Pancreas (tissue), 10 donors: ENCODE measurements around the gene SLC1A2. TPM values are rescaled to one million over a fixed set of nuclear protein-coding genes. Genes with fewer than 3 reads are reported as not detected.
"Not testable (repeated sequence)": the region's sequence is repeated elsewhere in the genome, so short reads cannot be mapped to it uniquely, and the experiment has no call there.

ENCODE experiments used
- ATAC-seq, 4 donors: fragments of 200-7000 bp; cut with Tn5 transposase; one replicate each; pipeline versions ENCODE4 v1.8.0 to v1.9.1; 2020; ENCODE audit warnings: mild to moderate bottlenecking in 4 of 4, moderate library complexity in 4 of 4
- DNase-seq, 6 donors: peaks; one replicate each; pipeline ENCODE4 v3.0.0-alpha.2; 2020
- FAIRE-seq: peaks from 2 replicates; lab custom pipeline; 2012; peaks lifted over from hg19 to GRCh38; lab: Jason Lieb, UNC
- H3K27ac ChIP-seq, 4 donors: fragments of 200-600 bp; sonication (generic); 1 replicate in 3 of 4; 2 replicates in 1 of 4; pipeline versions ENCODE4 v1.5.0 to v1.8.0; 2020
- H3K27me3 ChIP-seq, 4 donors: fragments of 200-600 bp; one replicate each; pipeline ENCODE4 v1.8.0; 2021
- H3K36me3 ChIP-seq, 3 donors: fragments of 200-600 bp; sonication (generic) in 1 of 3; one replicate each; pipeline versions ENCODE4 v1.5.0 to v1.8.0; 2020 to 2021
- H3K4me1 ChIP-seq, 3 donors: fragments of 200-600 bp; one replicate each; pipeline ENCODE4 v1.8.0; 2021
- H3K4me3 ChIP-seq, 4 donors: fragments of 200-600 bp; sonication (generic) in 2 of 4; one replicate each; pipeline versions ENCODE4 v1.5.0 to v1.8.0; 2020 to 2021
- H3K9me3 ChIP-seq, 4 donors: fragments of 200-600 bp; one replicate each; pipeline ENCODE4 v1.8.0; 2021
- CTCF ChIP-seq, 4 donors: fragments of 200-600 bp; sonication (generic) in 3 of 4; IDR thresholded peaks; one replicate each; pipeline versions ENCODE4 v1.5.0 to v1.8.0; 2021; ENCODE audit warnings: antibody characterized with exemption in 4 of 4
- WGBS, 2 donors: extraction: QIAGEN DNeasy Blood & Tissue Kit; methylation state at CpG; one replicate each; pipeline ENCODE4 v1.1.7; 2013; 5-methylcytosine and 5-hydroxymethylcytosine counted together
- intact Hi-C, 3 donors: fragments of 100-400 bp; cut with DNase I; formaldehyde crosslinking; loops; one replicate each; pipeline versions ENCODE4 v1.11.1 to v1.14.2; 2022
- polyA plus RNA-seq, 2 donors: library from polyadenylated mRNA; stranded (reverse); fragments of 200-250 nt; gene quantifications; one replicate each; pipeline ENCODE4 v1.2.3, GENCODE V29; 2013
- total RNA-seq, 6 donors: library from RNA; stranded (reverse); fragmentation: NEBNext Ultra II Directional in 4 of 6; extraction: Animal tissue kit (Norgen Biotek cat#: 25700) in 4 of 6; gene quantifications; one replicate each; pipeline versions ENCODE4 v1.2.1 to v1.2.4, GENCODE V29; 2021 to 2023
- donor health status: healthy with polysubstance abuse.
- donor health status: DM: no; HTN: no; CAD: no; lungs with moderate emphysema.
- donor health status: DM: no; HTN: no; CAD: no.
- donor health status: control.
- donor health status: control.
- donor health status: Bipolar disorder and iron deficiency.
- donor health status: DM: yes; HTN: yes; CAD: no.
- donor health status: DM: no; HTN: no; CAD: no.
- donor health status: DM: no; HTN: no; CAD: no.
- donor health status: DM: yes; HTN: yes; CAD: no.

The SLC1A2 gene
- total and polyA plus RNA-seq, 8 donors, result 4.7 to 62.5 (median 35.3) TPM

- Histone ChIP-seq H3K27me3 (no peaks in the 10 kb centered on the region), H3K27ac (no peak overlapping the region), H3K4me3 (no peak overlapping the region), H3K36me3 (peaks cover 0 to 15% (median 3%) of the 10 kb centered on the region in 3 donors), H3K4me1 (peaks cover under 1 to 24% (median 13%) of the 10 kb centered on the region in 3 donors), H3K9me3 (no peaks in the 10 kb centered on the region)
- ATAC-seq (no peak), DNase-seq (no peak), FAIRE-seq (no peak)
- no peak for TF ChIP-seq CTCF (IDR thresholded peaks at IDR 0.05)
- WGBS, 2 donors, result 86 to 95% methylated on average over 5 of the region's 5 CpGs
- intact Hi-C loops, result no loop called here
Measured at GRCh38 chr11:35231076-35231860, 188.1 kb downstream of the SLC1A2 start.

- 99 to 100% methylated on average over 1 of the region's 1 CpG for WGBS, 2 donors
- intact Hi-C loops, result no loop called here
- no peak overlapping the region for H3K4me3 ChIP-seq
- DNase-seq, result no peak
- H3K27me3 ChIP-seq, result no peaks in the 10 kb centered on the region
- H3K4me1 ChIP-seq, result peaks cover 0 to 18% (median 6%) of the 10 kb centered on the region in 3 donors
- no peak for FAIRE-seq
- ATAC-seq, result no peak
- no peak overlapping the region for H3K27ac ChIP-seq
- TF ChIP-seq CTCF (IDR thresholded peaks at IDR 0.05), result no peak
- H3K9me3 ChIP-seq, result no peaks in the 10 kb centered on the region
- peaks cover 0 to 15% (median 3%) of the 10 kb centered on the region in 3 donors for H3K36me3 ChIP-seq
Measured at GRCh38 chr11:35230388-35230787, 189.0 kb downstream of the SLC1A2 start.

- intact Hi-C loops, result no loop called here
- Histone ChIP-seq H3K4me3 (no peak overlapping the region), H3K36me3 (peaks cover under 1 to 21% (median 3%) of the 10 kb centered on the region in 3 donors), H3K27me3 (no peaks in the 10 kb centered on the region), H3K27ac (peak overlapping the region in 1 of 4 donors; percentile 12), H3K9me3 (no peaks in the 10 kb centered on the region), H3K4me1 (peaks cover 0 to 2% (median 0%) of the 10 kb centered on the region in 3 donors)
- no peak for ATAC-seq
- no peak for FAIRE-seq
- 91 to 98% methylated on average over 3 of the region's 3 CpGs for WGBS, 2 donors
- DNase-seq, result no peak
- TF ChIP-seq CTCF (IDR thresholded peaks at IDR 0.05), result no peak
Measured at GRCh38 chr11:35228328-35228725, 191.0 kb downstream of the SLC1A2 start.

- Histone ChIP-seq H3K9me3 (no peaks in the 10 kb centered on the region), H3K4me3 (no peak overlapping the region), H3K27me3 (no peaks in the 10 kb centered on the region), H3K36me3 (peaks cover 3 to 26% (median 3%) of the 10 kb centered on the region in 3 donors), H3K27ac (peak overlapping the region in 1 of 4 donors; percentile 12), H3K4me1 (no peaks in the 10 kb centered on the region)
- DNase-seq, result no peak
- peak in 3 of 4 donors; percentile 36 to 72 (median 72) for ATAC-seq
- no peak for TF ChIP-seq CTCF (IDR thresholded peaks at IDR 0.05)
- intact Hi-C loops, result no loop called here
- 79 to 88% methylated on average over 5 of the region's 5 CpGs for WGBS, 2 donors
- FAIRE-seq, result no peak
Measured at GRCh38 chr11:35227576-35228327, 191.6 kb downstream of the SLC1A2 start.

- H3K27me3 ChIP-seq, H3K9me3 ChIP-seq, H3K27ac ChIP-seq, DNase-seq, H3K4me3 ChIP-seq, FAIRE-seq, H3K4me1 ChIP-seq, ATAC-seq, intact Hi-C loops: not testable (repeated sequence)
- H3K36me3 ChIP-seq, result peaks cover 3 to 36% (median 4%) of the 10 kb centered on the region in 3 donors
- 97 to 98% methylated on average over 5 to 6 of the region's 6 CpGs for WGBS, 2 donors
Measured at GRCh38 chr11:35226756-35227155, 192.6 kb downstream of the SLC1A2 start.
